DOHH2 (cell line): ENCODE results near the gene ELAPOR1.

ENCODE experiments used
- H3F3A ChIP-seq: fragments of 200-600 bp; sonication (generic), shearing (Covaris generic); 2 replicates; pipeline ENCODE4 v1.6.0; 2016; ENCODE audit warnings: antibody characterized with exemption, mild to moderate bottlenecking; ENCODE audit not compliant: control insufficient read depth, insufficient read depth
- H3K27ac ChIP-seq: fragments of 200-600 bp; sonication (generic); 2 replicates; pipeline ENCODE4 v1.5.1; 2014; ENCODE audit warnings: low read depth, mild to moderate bottlenecking, low read length, moderate library complexity
- H3K27me3 ChIP-seq: fragments of 200-600 bp; sonication (generic); 2 replicates; pipeline ENCODE4 v1.6.1; 2014; ENCODE audit warnings: mild to moderate bottlenecking, low read length, mixed read lengths; ENCODE audit not compliant: control insufficient read depth
- H3K36me3 ChIP-seq: fragments of 200-600 bp; sonication (generic); 2 replicates; pipeline ENCODE4 v1.6.1; 2014; ENCODE audit warnings: mild to moderate bottlenecking, low read length, moderate library complexity, mixed read lengths; ENCODE audit not compliant: control insufficient read depth
- H3K4me1 ChIP-seq: fragments of 200-600 bp; sonication (generic); 2 replicates; pipeline ENCODE4 v1.6.1; 2014; ENCODE audit warnings: mild to moderate bottlenecking, low read length, mixed read lengths; ENCODE audit not compliant: control insufficient read depth
- H3K4me2 ChIP-seq: fragments of 200-600 bp; sonication (generic); 2 replicates; pipeline ENCODE4 v1.6.0; 2014; ENCODE audit warnings: mild to moderate bottlenecking, low read length, moderate library complexity
- H3K4me3 ChIP-seq: fragments of 200-600 bp; sonication (generic); 2 replicates; pipeline ENCODE4 v1.5.1; 2014; ENCODE audit warnings: mild to moderate bottlenecking, low read length, mixed read lengths
- H3K79me2 ChIP-seq: fragments of 200-600 bp; sonication (generic); 2 replicates; pipeline ENCODE4 v1.6.1; 2014; ENCODE audit warnings: mild to moderate bottlenecking, low read length, mixed read lengths; ENCODE audit not compliant: control insufficient read depth
- H3K9me2 ChIP-seq: fragments of 200-600 bp; sonication (generic); replicated peaks from 2 replicates; pipeline ENCODE4 v1.6.1; 2014; ENCODE audit warnings: mild to moderate bottlenecking, low read length, mixed read lengths; ENCODE audit not compliant: control insufficient read depth
- H3K9me3 ChIP-seq: fragments of 200-600 bp; sonication (generic); 2 replicates; pipeline ENCODE4 v1.6.1; 2014; ENCODE audit warnings: antibody characterized with exemption, low read length, mixed read lengths; ENCODE audit not compliant: control insufficient read depth, insufficient read depth
- H4K20me1 ChIP-seq: fragments of 200-600 bp; sonication (generic); 2 replicates; pipeline ENCODE4 v1.6.0; 2014; ENCODE audit warnings: low read depth, mild to moderate bottlenecking, antibody characterized with exemption, low read length, moderate library complexity; ENCODE audit not compliant: control insufficient read depth, insufficient read depth
- CTCF ChIP-seq: fragments of 200-600 bp; sonication (generic); IDR thresholded peaks from one replicate; pipeline ENCODE4 v1.5.1; 2014; ENCODE audit warnings: antibody characterized with exemption, mild to moderate bottlenecking, low read depth, low read length; ENCODE audit not compliant: poor library complexity, severe bottlenecking
- EZH2phosphoT487 ChIP-seq: fragments of 200-600 bp; sonication (generic); IDR thresholded peaks from 2 replicates; pipeline ENCODE4 v1.6.1; 2017; ENCODE audit warnings: borderline replicate concordance, mild to moderate bottlenecking, antibody characterized with exemption, low read length, moderate library complexity, mixed read lengths

ELAPOR1 gene

GRCh38 chr1:109069294-109069693 lies 44.6 kb upstream of the ELAPOR1 start:
- Histone ChIP-seq H4K20me1 (no peaks in the 10 kb centered on the region), H3F3A (no peaks in the 10 kb centered on the region)

GRCh38 chr1:109075531-109076490 lies 38.1 kb upstream of the ELAPOR1 start, which contains the start of gene TAF13:
TSS of gene TAF13 (minus strand) at chr1:109076003. CDS start at chr1:109075947, 56 bp downstream.
- Histone ChIP-seq H3K79me2 (peaks cover 13% of the 10 kb centered on the region), H3K9me3 (no peaks in the 10 kb centered on the region), H4K20me1 (no peaks in the 10 kb centered on the region), H3K9me2 (no peaks in the 10 kb centered on the region), H3K4me1 (peaks cover 27% of the 10 kb centered on the region), H3F3A (peaks cover 7% of the 10 kb centered on the region; the same call in 1 of the 2 replicates), H3K27ac (peak within 1 kb of the TSS; percentile 69), H3K27me3 (no peaks in the 10 kb centered on the region), H3K4me3 (peak within 1 kb of the TSS; percentile 92), H3K36me3 (no peaks in the 10 kb centered on the region), H3K4me2 (peak within 1 kb of the TSS; percentile 81)
- TF ChIP-seq EZH2phosphoT487 = no peak
- TF ChIP-seq CTCF = peak; percentile 7

More at GRCh38 chr1:109069294-109069693, 44.6 kb upstream of the ELAPOR1 start:
- Histone ChIP-seq H3K4me3 (no peak overlapping the region), H3K27me3 (no peaks in the 10 kb centered on the region), H3K9me2 (no peaks in the 10 kb centered on the region), H3K9me3 (no peaks in the 10 kb centered on the region), H3K79me2 (no peaks in the 10 kb centered on the region), H3K36me3 (no peaks in the 10 kb centered on the region), H3K4me2 (no peak overlapping the region), H3K4me1 (no peaks in the 10 kb centered on the region), H3K27ac (no peak overlapping the region)
- TF ChIP-seq CTCF (no peak), EZH2phosphoT487 (no peak)

DNA sequence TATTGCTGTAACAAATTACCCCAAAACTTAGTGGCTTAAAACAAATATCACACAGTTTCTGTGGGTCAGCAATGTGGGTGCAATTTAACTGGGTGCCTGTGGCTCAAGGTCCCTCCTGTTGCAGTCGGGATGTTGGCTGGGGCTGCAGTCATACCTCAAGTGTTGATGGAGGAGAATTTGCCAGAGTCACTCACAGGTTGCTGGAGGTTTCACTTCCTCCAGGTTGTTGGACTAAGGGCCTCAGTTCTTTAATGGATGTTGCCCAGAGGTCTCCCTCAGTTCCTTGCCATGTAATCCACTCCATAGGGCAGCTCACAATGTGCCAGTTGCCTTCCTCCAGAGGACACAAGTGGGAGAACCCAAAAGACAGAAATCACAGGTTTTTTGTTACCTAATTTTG lies 35.6 kb upstream of the ELAPOR1 start:
- no peak overlapping the region for H3K4me3 ChIP-seq
- 0 out of 2 replicates have a peak overlapping the region, but pooled peaks have one; percentile 20 for H3K4me2 ChIP-seq

More for the DNA sequence above, 35.6 kb upstream of the ELAPOR1 start:
- no peaks in the 10 kb centered on the region for H3K9me2 ChIP-seq
- H3K79me2 ChIP-seq = peaks cover 13% of the 10 kb centered on the region
- no peaks in the 10 kb centered on the region for H4K20me1 ChIP-seq
- no peak overlapping the region for H3K27ac ChIP-seq
- peaks cover 27% of the 10 kb centered on the region for H3K4me1 ChIP-seq
- no peaks in the 10 kb centered on the region for H3K27me3 ChIP-seq
- H3F3A ChIP-seq = peaks cover 7% of the 10 kb centered on the region; the same call in 1 of the 2 replicates
- no peaks in the 10 kb centered on the region for H3K36me3 ChIP-seq
- H3K9me3 ChIP-seq = no peaks in the 10 kb centered on the region
- TF ChIP-seq CTCF (no peak), EZH2phosphoT487 (no peak)
